GM12878 (cell line): ENCODE data around the gene ANAPC4. TPM values are rescaled to one million over a fixed set of nuclear protein-coding genes. Genes with fewer than 3 reads are reported as not detected.

Experiments
- ATAC-seq: fragments of 200-7000 bp; cut with Tn5 transposase; 3 replicates; pipeline ENCODE4 v1.9.1; 2020; ENCODE audit warnings: mild to moderate bottlenecking, moderate library complexity
- BruUV-seq: library from RNA; stranded (reverse); fragments of 400-500 nt; replicated peaks from 2 replicates; lab custom pipeline; 2021; lab: Mats Ljungman, UMichigan
- CTCF ChIA-PET: fragments of 300-600 bp; sonication (Branson Sonifier 250); formaldehyde crosslinking; extraction: SDS; loops from one replicate; lab custom pipeline; 2021; ENCODE audit warnings: inconsistent platforms; lab: Yijun Ruan, JAX
- POLR2A ChIA-PET: fragments of 350-600 bp; formaldehyde crosslinking; extraction: SDS; loops from one replicate; lab custom pipeline; 2021; ENCODE audit warnings: inconsistent platforms; lab: Charles Lee
- RAD21 ChIA-PET: fragments of 300-600 bp; sonication (Branson Sonifier 250); formaldehyde crosslinking; loops from one replicate; lab custom pipeline; 2023; ENCODE audit warnings: antibody characterized with exemption; ENCODE audit not compliant: unreplicated experiment; lab: Charles Lee
- SMC1A ChIA-PET: fragments of 300-600 bp; sonication (Branson Sonifier 250); formaldehyde crosslinking; loops from one replicate; lab custom pipeline; 2023; ENCODE audit not compliant: unreplicated experiment, uncharacterized antibody; lab: Charles Lee
- DNase-seq: peaks from one replicate; pipeline ENCODE4 v3.0.0-alpha.2; 2011; ENCODE audit warnings: low read depth, low spot score
- FAIRE-seq: peaks from 3 replicates; lab custom pipeline; 2011; peaks lifted over from hg19 to GRCh38; lab: Jason Lieb, UNC
- H2AFZ ChIP-seq: 2 replicates; pipeline ENCODE4 v1.6.0; 2011; ENCODE audit warnings: low read depth, low read length, control low read depth; ENCODE audit not compliant: control insufficient read depth
- H3K27ac ChIP-seq: 2 replicates; pipeline ENCODE4 v1.5.1; 2011; ENCODE audit warnings: control low read depth; ENCODE audit not compliant: control insufficient read depth, insufficient read depth
- H3K27me3 ChIP-seq, 2 experiments: replicated peaks in 1 of 2; 2 replicates each; pipeline versions ENCODE4 v1.6.0 to v1.6.1; 2011; ENCODE audit warnings: low read length in 1 of 2; ENCODE audit not compliant: control insufficient read depth in 2 of 2, insufficient read depth in 2 of 2
- H3K36me3 ChIP-seq, 2 experiments: 2 replicates each; pipeline ENCODE4 v1.5.1; 2011; ENCODE audit warnings: low read length in 1 of 2; ENCODE audit not compliant: control insufficient read depth in 2 of 2, insufficient read depth in 2 of 2
- H3K4me1 ChIP-seq: 2 replicates; pipeline ENCODE4 v1.6.1; 2011; ENCODE audit warnings: mild to moderate bottlenecking, low read length, moderate library complexity, mixed read lengths; ENCODE audit not compliant: control insufficient read depth, insufficient read depth
- H3K4me2 ChIP-seq: 2 replicates; pipeline ENCODE4 v1.6.0; 2011; ENCODE audit warnings: control low read depth; ENCODE audit not compliant: control insufficient read depth, insufficient read depth
- H3K4me3 ChIP-seq: fragments of 200-600 bp; sonication (generic); 2 replicates; pipeline ENCODE4 v1.5.1; 2016
- H3K79me2 ChIP-seq: 2 replicates; pipeline ENCODE4 v1.6.0; 2011; ENCODE audit warnings: low read length; ENCODE audit not compliant: control insufficient read depth, insufficient read depth
- H3K9ac ChIP-seq: 2 replicates; pipeline ENCODE4 v1.8.0; 2011; ENCODE audit warnings: low read length, control low read depth, mixed read lengths; ENCODE audit not compliant: control insufficient read depth, insufficient read depth
- H3K9me3 ChIP-seq: replicated peaks from 3 replicates; pipeline ENCODE4 v1.5.1; 2011; ENCODE audit warnings: mild to moderate bottlenecking, low read length; ENCODE audit not compliant: control insufficient read depth, insufficient read depth
- H4K20me1 ChIP-seq: 2 replicates; pipeline ENCODE4 v1.6.0; 2011; ENCODE audit not compliant: control insufficient read depth, insufficient read depth
- MEF2B ChIP-seq: fragments of 450-650 bp; IDR thresholded peaks from 2 replicates; pipeline ENCODE4 v1.6.1; 2018; ENCODE audit warnings: mild to moderate bottlenecking, moderate library complexity; ENCODE audit not compliant: partially characterized antibody, poor library complexity, severe bottlenecking
- MTA3 ChIP-seq: IDR thresholded peaks from 2 replicates; pipeline ENCODE4 v1.6.1; 2012; ENCODE audit warnings: low read length, inconsistent platforms, borderline replicate concordance
- MXI1 ChIP-seq: fragments of 150-350 bp; IDR thresholded peaks from 2 replicates; pipeline ENCODE4 v1.6.1; 2011; ENCODE audit warnings: low read depth, mild to moderate bottlenecking, inconsistent platforms, low read length, improper control_type of control experiment
- NR2F1 ChIP-seq: fragments of 450-650 bp; conservative IDR thresholded peaks from 2 replicates; pipeline ENCODE4 v1.6.1; 2017; ENCODE audit warnings: mild to moderate bottlenecking
- RAD51 ChIP-seq: fragments of 450-650 bp; IDR thresholded peaks from 2 replicates; pipeline ENCODE4 v1.6.1; 2016; ENCODE audit warnings: moderate library complexity, mild to moderate bottlenecking, inconsistent platforms
- RFX5 ChIP-seq: IDR thresholded peaks from 2 replicates; pipeline ENCODE4 v1.6.1; 2011; ENCODE audit warnings: low read depth, low read length, improper control_type of control experiment
- ZNF207 ChIP-seq: fragments of 450-650 bp; IDR thresholded peaks from 2 replicates; pipeline ENCODE4 v1.6.1; 2014; ENCODE audit warnings: antibody characterized with exemption, mild to moderate bottlenecking, borderline replicate concordance
- WGBS: methylation state at CpG from one replicate; pipeline ENCODE4 v1.1.6; 2016; ENCODE audit warnings: low lambda C conversion rate; ENCODE audit not compliant: insufficient replicate concordance, insufficient coverage; ENCODE audit errors: missing lambda C conversion rate; 5-methylcytosine and 5-hydroxymethylcytosine counted together
- in situ Hi-C: fragments of 300-500 bp; cut with MboI; formaldehyde crosslinking; loops from 9 replicates; pipeline ENCODE4 v1.14.3; 2018; ENCODE audit warnings: mixed read lengths
- intact Hi-C: fragments of 100-400 bp; cut with micrococcal nuclease; formaldehyde crosslinking; loops from one replicate; pipeline ENCODE4 v1.14.2; 2022; ENCODE audit not compliant: unreplicated experiment
- polyA plus RNA-seq, 11 experiments: library from polyadenylated mRNA; depleted of rRNA in 4 of 11; unstranded in 6 of 11; stranded (reverse) in 5 of 11; fragments of >200 nt; fragmentation: Nextera tagmentation in 4 of 11; fragmentation: Illumina TruSeq in 1 of 11; extraction: Ambion mirVana in 4 of 11; extraction: Trizol in 1 of 11; gene quantifications; 1 replicate in 1 of 11; 2 replicates in 10 of 11; pipeline versions ENCODE4 v1.2.1 to v1.2.3, GENCODE V29; 2011 to 2016; ENCODE audit warnings: inconsistent platforms in 2 of 11, missing spikeins in 2 of 11, low read depth in 1 of 11
- total RNA-seq, 4 experiments: library from RNA; depleted of rRNA in 3 of 4; stranded (reverse); fragments of >200 nt in 3 of 4; fragmentation: Illumina TruSeq in 1 of 4; extraction: Trizol in 1 of 4; gene quantifications; 2 replicates each; pipeline versions ENCODE4 v1.2.1 to v1.2.3, GENCODE V29; 2013 to 2021
- TF ChIP-seq, protein P1 (sequence below): fragments of 150-350 bp; IDR thresholded peaks from 2 replicates; pipeline ENCODE4 v1.6.1; 2014; ENCODE audit warnings: mild to moderate bottlenecking, low read depth, low read length
- TF ChIP-seq, protein P2 (sequence below): IDR thresholded peaks from 2 replicates; pipeline ENCODE4 v1.6.1; 2011; ENCODE audit warnings: borderline replicate concordance, low read depth, mild to moderate bottlenecking, moderate library complexity, low read length; ENCODE audit not compliant: insufficient read depth, poor library complexity, severe bottlenecking
- TF ChIP-seq, protein P3 (sequence below): fragments of 450-650 bp; IDR thresholded peaks from 2 replicates; pipeline ENCODE4 v1.6.1; 2017; ENCODE audit warnings: mild to moderate bottlenecking, moderate library complexity

Gene ANAPC4
- total and polyA plus RNA-seq, 10 of the 15 experiments (the other 5 are each of a cell fraction or from before 2014, with no cell fraction given), result 16.3 to 50.2 (median 29.9) TPM

DNA sequence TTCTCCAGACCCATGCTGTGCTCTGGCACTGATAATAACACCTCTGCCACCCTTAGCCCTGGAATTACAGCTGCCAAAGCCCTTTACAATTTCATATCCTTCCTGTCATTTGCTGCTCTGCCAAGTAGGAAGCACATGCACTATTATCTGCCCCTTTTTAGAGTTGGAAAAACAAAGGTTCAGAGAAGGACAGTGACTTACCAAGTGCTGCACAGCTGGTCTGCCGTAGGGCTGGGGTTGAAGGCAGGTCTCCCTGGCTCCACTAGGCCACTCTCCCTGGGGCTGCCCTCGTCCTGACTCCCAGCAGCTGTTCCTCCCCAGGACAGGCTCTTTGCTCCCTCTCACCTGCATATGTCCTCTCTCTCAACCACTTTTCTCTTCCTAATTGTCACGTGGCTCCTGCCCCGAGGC is 73.4 kb downstream of the ANAPC4 start:
- Histone ChIP-seq H3K27me3 (no peaks in the 10 kb centered on the region; a peak in 1 of 4 replicates), H3K4me2 (no peak overlapping the region), H3K9me3 (no peaks in the 10 kb centered on the region), H2AFZ (no peak overlapping the region), H3K79me2 (no peaks in the 10 kb centered on the region), H3K27ac (no peak overlapping the region), H3K4me1 (peaks cover 6% of the 10 kb centered on the region; the same call in 1 of the 2 replicates), H3K36me3 (no peaks in the 10 kb centered on the region), H4K20me1 (no peaks in the 10 kb centered on the region), H3K4me3 (no peak overlapping the region), H3K9ac (no peak overlapping the region)
- ChIA-PET RAD21 (interaction anchor here (0.7 kb wide), 1 partner anchor 849 kb away, joined by 3 read pairs; no protein-coding TSS in a partner anchor), POLR2A (no interaction called here), SMC1A (no interaction called here), CTCF (no interaction called here)
- no peak for DNase-seq
- intact Hi-C loops, result no loop called here
- BruUV-seq, result no TSS peak
- in situ Hi-C loops, result no loop called here
- TF ChIP-seq, protein P1, sequence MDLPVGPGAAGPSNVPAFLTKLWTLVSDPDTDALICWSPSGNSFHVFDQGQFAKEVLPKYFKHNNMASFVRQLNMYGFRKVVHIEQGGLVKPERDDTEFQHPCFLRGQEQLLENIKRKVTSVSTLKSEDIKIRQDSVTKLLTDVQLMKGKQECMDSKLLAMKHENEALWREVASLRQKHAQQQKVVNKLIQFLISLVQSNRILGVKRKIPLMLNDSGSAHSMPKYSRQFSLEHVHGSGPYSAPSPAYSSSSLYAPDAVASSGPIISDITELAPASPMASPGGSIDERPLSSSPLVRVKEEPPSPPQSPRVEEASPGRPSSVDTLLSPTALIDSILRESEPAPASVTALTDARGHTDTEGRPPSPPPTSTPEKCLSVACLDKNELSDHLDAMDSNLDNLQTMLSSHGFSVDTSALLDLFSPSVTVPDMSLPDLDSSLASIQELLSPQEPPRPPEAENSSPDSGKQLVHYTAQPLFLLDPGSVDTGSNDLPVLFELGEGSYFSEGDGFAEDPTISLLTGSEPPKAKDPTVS, result no peak
- no peak for TF ChIP-seq RFX5
- no peak for TF ChIP-seq NR2F1
- WGBS, result 17% methylated on average over 4 of the region's 4 CpGs
- ATAC-seq, result no peak
- no peak for FAIRE-seq

DNA sequence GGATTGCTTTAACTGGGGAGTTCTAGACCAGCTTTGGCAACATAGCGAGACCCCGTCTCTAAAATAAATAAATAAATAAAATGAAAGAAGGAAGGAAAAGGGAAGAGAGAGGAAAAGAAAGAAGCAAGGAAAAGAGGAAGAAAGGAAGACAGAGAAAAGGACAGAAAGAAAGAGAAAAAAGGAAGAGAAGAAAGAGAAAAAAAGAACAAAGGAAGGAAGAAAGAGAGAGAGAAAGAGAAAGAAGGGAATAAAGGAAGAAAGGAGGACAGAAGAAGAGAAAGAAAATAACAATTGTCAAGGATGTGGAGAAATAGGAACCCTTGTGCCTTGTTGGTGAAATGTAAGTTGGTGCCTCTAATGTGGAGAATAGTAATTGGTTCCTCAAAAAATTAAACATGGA is 74.6 kb downstream of the ANAPC4 start:
- Histone ChIP-seq H3K79me2 (no peaks in the 10 kb centered on the region), H3K4me3 (no peak overlapping the region), H3K27ac (no peak overlapping the region), H2AFZ (no peak overlapping the region), H3K9ac (no peak overlapping the region), H3K27me3 (no peaks in the 10 kb centered on the region; a peak in 1 of 4 replicates), H3K9me3 (no peaks in the 10 kb centered on the region), H4K20me1 (no peaks in the 10 kb centered on the region), H3K4me2 (no peak overlapping the region), H3K36me3 (no peaks in the 10 kb centered on the region), H3K4me1 (peaks cover 6% of the 10 kb centered on the region; the same call in 1 of the 2 replicates)
- TF ChIP-seq RAD51 (no peak), MEF2B (no peak), ZNF207 (no peak), MTA3 (no peak), MXI1 (no peak)
- TF ChIP-seq, protein P2, sequence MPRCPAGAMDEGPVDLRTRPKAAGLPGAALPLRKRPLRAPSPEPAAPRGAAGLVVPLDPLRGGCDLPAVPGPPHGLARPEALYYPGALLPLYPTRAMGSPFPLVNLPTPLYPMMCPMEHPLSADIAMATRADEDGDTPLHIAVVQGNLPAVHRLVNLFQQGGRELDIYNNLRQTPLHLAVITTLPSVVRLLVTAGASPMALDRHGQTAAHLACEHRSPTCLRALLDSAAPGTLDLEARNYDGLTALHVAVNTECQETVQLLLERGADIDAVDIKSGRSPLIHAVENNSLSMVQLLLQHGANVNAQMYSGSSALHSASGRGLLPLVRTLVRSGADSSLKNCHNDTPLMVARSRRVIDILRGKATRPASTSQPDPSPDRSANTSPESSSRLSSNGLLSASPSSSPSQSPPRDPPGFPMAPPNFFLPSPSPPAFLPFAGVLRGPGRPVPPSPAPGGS, result no peak
- TF ChIP-seq, protein P3, sequence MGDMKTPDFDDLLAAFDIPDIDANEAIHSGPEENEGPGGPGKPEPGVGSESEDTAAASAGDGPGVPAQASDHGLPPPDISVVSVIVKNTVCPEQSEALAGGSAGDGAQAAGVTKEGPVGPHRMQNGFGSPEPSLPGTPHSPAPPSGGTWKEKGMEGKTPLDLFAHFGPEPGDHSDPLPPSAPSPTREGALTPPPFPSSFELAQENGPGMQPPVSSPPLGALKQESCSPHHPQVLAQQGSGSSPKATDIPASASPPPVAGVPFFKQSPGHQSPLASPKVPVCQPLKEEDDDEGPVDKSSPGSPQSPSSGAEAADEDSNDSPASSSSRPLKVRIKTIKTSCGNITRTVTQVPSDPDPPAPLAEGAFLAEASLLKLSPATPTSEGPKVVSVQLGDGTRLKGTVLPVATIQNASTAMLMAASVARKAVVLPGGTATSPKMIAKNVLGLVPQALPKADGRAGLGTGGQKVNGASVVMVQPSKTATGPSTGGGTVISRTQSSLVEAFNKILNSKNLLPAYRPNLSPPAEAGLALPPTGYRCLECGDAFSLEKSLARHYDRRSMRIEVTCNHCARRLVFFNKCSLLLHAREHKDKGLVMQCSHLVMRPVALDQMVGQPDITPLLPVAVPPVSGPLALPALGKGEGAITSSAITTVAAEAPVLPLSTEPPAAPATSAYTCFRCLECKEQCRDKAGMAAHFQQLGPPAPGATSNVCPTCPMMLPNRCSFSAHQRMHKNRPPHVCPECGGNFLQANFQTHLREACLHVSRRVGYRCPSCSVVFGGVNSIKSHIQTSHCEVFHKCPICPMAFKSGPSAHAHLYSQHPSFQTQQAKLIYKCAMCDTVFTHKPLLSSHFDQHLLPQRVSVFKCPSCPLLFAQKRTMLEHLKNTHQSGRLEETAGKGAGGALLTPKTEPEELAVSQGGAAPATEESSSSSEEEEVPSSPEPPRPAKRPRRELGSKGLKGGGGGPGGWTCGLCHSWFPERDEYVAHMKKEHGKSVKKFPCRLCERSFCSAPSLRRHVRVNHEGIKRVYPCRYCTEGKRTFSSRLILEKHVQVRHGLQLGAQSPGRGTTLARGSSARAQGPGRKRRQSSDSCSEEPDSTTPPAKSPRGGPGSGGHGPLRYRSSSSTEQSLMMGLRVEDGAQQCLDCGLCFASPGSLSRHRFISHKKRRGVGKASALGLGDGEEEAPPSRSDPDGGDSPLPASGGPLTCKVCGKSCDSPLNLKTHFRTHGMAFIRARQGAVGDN, result no peak
- WGBS, result 92% methylated on average over 2 of the region's 2 CpGs
- POLR2A ChIA-PET, result no interaction called here
- SMC1A ChIA-PET, result no interaction called here
- ATAC-seq, result no peak
- CTCF ChIA-PET, result no interaction called here
- no peak for FAIRE-seq
- no TSS peak for BruUV-seq
- in situ Hi-C loops (no loop called here), intact Hi-C loops (no loop called here)
- no peak for DNase-seq
- RAD21 ChIA-PET, result interaction anchor here (1.4 kb wide), 1 partner anchor 11 kb away, joined by 3 read pairs; no protein-coding TSS in a partner anchor
